Natural killer cell (primary cell): ENCODE measurements around the gene TMEM198. TPM values are rescaled to one million over a fixed set of nuclear protein-coding genes. Genes with fewer than 3 reads are reported as not detected.

Source experiments
- ATAC-seq, 3 donors: fragments of 150-1000 bp in 2 of 3; fragments of 200-7000 bp in 1 of 3; cut with Tn5 transposase; 1 replicate in 1 of 3; 2 replicates in 2 of 3; pipeline ENCODE4 v1.10.0; 2021; ENCODE audit warnings: mild to moderate bottlenecking in 2 of 3, moderate library complexity in 2 of 3
- DNase-seq, 2 donors: peaks; one replicate each; pipeline versions ENCODE4 v3.0.0 to v3.0.0-alpha.2; 2013 to 2021; ENCODE audit warnings: mixed read lengths in 1 of 2
- H3K27ac ChIP-seq: one replicate; pipeline ENCODE4 v1.5.1; 2013; ENCODE audit warnings: mild to moderate bottlenecking, low read length
- H3K27me3 ChIP-seq: one replicate; pipeline ENCODE4 v1.6.1; 2013; ENCODE audit warnings: low read length; ENCODE audit not compliant: control insufficient read depth, insufficient read depth
- H3K36me3 ChIP-seq: one replicate; pipeline ENCODE4 v1.6.1; 2013; ENCODE audit warnings: low read length; ENCODE audit not compliant: control insufficient read depth, insufficient read depth
- H3K4me1 ChIP-seq: one replicate; pipeline ENCODE4 v1.6.1; 2013; ENCODE audit warnings: low read length; ENCODE audit not compliant: control insufficient read depth, insufficient read depth
- H3K4me3 ChIP-seq: one replicate; pipeline ENCODE4 v1.5.1; 2013; ENCODE audit warnings: low read length
- H3K9me3 ChIP-seq: one replicate; pipeline ENCODE4 v1.6.1; 2013; ENCODE audit warnings: low read length; ENCODE audit not compliant: control insufficient read depth, insufficient read depth
- H3K27ac Mint-ChIP-seq, 2 donors: one replicate each; pipeline ENCODE4 v1.8.0; 2022; ENCODE audit warnings: mild to moderate bottlenecking in 2 of 2, mixed read lengths in 2 of 2, moderate library complexity in 1 of 2
- H3K27me3 Mint-ChIP-seq, 2 donors: one replicate each; pipeline ENCODE4 v1.8.0; 2022; ENCODE audit warnings: low read depth in 2 of 2, mixed read lengths in 2 of 2
- H3K36me3 Mint-ChIP-seq: one replicate; pipeline ENCODE4 v1.8.0; 2022; ENCODE audit warnings: mixed read lengths
- H3K4me1 Mint-ChIP-seq, 2 donors: one replicate each; pipeline ENCODE4 v1.8.0; 2022; ENCODE audit warnings: mixed read lengths in 2 of 2
- H3K4me3 Mint-ChIP-seq: one replicate; pipeline ENCODE4 v1.8.0; 2022; ENCODE audit warnings: mild to moderate bottlenecking, moderate library complexity, mixed read lengths
- H3K9me3 Mint-ChIP-seq, 2 donors: one replicate each; pipeline ENCODE4 v1.8.0; 2022; ENCODE audit warnings: mixed read lengths in 2 of 2
- WGBS: methylation state at CpG from one replicate; pipeline ENCODE4 v1.1.7; 2013; ENCODE audit warnings: missing lambda C conversion rate; ENCODE audit not compliant: insufficient coverage; 5-methylcytosine and 5-hydroxymethylcytosine counted together
- intact Hi-C: fragments of 100-400 bp; cut with micrococcal nuclease; formaldehyde crosslinking; loops from one replicate; pipeline ENCODE4 v1.14.2; 2022
- total RNA-seq, 4 donors: library from RNA; stranded (reverse); fragments of 120-200 nt in 1 of 4; gene quantifications; one replicate each; pipeline versions ENCODE4 v1.2.3 to v1.2.4, GENCODE V29; 2013 to 2022
- TF ChIP-seq, protein P1 (sequence below): fragments of 200-600 bp; IDR thresholded peaks from one replicate; pipeline ENCODE4 v1.8.0; 2022; ENCODE audit warnings: antibody characterized with exemption

TMEM198 gene
- total RNA-seq, 3 donors from 2014 or later (not counting 1 experiment from before 2014, with no cell fraction given), result 1.7 to 2.3 (median 1.8) TPM

DNA sequence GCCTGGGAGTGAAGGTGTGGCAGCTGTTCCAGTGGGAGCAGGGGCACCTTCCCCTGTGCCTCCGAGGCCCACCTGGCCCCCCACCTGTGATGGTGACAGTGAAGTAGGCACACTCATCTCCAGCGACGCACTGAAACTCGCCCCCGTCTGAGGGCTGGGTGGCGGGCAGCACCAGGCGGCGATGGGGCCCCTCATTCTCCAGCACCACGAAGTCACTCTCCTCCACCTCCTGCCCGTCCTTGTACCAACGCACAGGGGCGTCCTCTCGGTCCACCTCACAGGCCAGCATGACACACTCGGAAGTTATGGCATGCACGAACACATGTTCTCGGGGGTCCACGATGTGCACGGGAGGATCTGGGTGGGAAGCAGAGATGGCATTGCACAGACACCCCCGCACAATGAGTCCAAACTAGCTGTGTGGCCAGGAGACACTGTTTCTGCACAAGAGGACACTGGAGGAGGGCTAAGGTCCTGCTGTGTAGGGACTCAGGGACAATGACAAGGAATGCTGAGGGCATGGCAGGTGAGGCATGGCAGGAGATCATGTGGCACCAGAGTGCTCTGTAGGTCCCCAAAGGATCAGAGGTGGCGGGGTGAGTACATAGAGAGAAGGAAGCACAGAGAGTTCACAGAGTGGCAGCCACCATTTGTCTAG lies 19.6 kb downstream of the TMEM198 start:
- Mint-ChIP-seq H3K36me3 (no peaks in the 10 kb centered on the region), H3K27ac (no peak overlapping the region), H3K4me1 (no peaks in the 10 kb centered on the region), H3K9me3 (no peaks in the 10 kb centered on the region), H3K4me3 (no peak overlapping the region), H3K27me3 (peaks cover 20 to 24% of the 10 kb centered on the region in 2 donors)
- TF ChIP-seq, protein P1, sequence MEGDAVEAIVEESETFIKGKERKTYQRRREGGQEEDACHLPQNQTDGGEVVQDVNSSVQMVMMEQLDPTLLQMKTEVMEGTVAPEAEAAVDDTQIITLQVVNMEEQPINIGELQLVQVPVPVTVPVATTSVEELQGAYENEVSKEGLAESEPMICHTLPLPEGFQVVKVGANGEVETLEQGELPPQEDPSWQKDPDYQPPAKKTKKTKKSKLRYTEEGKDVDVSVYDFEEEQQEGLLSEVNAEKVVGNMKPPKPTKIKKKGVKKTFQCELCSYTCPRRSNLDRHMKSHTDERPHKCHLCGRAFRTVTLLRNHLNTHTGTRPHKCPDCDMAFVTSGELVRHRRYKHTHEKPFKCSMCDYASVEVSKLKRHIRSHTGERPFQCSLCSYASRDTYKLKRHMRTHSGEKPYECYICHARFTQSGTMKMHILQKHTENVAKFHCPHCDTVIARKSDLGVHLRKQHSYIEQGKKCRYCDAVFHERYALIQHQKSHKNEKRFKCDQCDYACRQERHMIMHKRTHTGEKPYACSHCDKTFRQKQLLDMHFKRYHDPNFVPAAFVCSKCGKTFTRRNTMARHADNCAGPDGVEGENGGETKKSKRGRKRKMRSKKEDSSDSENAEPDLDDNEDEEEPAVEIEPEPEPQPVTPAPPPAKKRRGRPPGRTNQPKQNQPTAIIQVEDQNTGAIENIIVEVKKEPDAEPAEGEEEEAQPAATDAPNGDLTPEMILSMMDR, result no peak
- Histone ChIP-seq H3K4me3 (no peak overlapping the region), H3K27me3 (no peaks in the 10 kb centered on the region), H3K27ac (no peak overlapping the region), H3K36me3 (no peaks in the 10 kb centered on the region), H3K9me3 (no peaks in the 10 kb centered on the region), H3K4me1 (no peaks in the 10 kb centered on the region)
- ATAC-seq, result no peak
- WGBS, result 87% methylated on average over 20 of the region's 20 CpGs
- intact Hi-C loops, result no loop called here
- DNase-seq, result no peak

DNA sequence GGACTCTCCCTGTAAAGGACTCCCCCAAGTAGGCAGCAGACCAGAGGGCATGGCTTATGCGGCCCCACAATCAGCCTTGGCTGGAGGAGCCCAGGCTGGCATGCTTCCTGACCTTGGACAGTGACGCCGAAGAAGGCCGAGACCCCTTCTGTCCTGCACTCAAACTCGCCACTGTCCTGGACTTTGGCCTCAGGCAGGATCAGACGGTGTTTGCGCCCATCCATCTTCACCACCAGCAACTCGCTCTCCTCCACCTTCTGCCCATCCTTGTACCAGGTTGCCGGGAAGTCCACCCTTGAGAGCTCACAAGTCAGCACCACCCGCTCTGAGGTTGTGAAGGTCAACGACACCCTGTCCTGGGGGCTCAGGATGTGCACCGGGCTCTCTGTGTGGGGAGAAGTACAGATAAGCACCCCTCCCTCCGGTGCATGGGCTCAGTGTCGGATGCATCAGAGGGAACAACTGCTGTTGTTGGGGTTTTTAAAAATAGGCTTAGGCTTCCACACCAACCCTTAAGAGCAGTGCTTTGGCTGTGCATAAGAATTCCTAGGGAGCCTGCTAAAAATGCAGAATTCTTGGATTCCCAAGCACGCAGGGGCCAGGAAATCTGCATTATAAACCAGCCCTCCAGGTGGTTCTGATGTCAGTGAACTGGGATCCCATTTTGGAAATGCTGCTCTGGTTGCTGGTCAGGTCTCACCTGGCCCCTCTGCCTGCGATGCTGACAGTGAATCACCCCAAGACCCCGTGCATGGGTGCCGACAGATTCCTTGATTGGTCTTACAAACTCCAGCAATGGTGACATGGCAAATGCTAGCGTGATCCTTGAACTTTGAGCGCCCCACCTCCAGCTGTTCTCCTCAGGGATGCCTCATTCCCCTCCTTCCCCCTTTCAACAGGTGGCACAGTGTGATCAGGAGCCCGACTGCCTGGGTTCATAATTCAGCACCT lies 21.6 kb downstream of the TMEM198 start:
- Histone ChIP-seq H3K27ac (no peak overlapping the region), H3K36me3 (no peaks in the 10 kb centered on the region), H3K4me3 (no peak overlapping the region), H3K27me3 (peaks cover 8% of the 10 kb centered on the region), H3K9me3 (no peaks in the 10 kb centered on the region), H3K4me1 (no peaks in the 10 kb centered on the region)
- no peak for DNase-seq
- ATAC-seq, result no peak
- H3K27me3 Mint-ChIP-seq, result peaks cover 24 to 32% of the 10 kb centered on the region in 2 donors
- WGBS, result 91% methylated on average over 21 of the region's 21 CpGs
- H3K36me3 Mint-ChIP-seq, result no peaks in the 10 kb centered on the region
- intact Hi-C loops, result no loop called here
- H3K27ac Mint-ChIP-seq, result no peak overlapping the region
- no peaks in the 10 kb centered on the region for H3K4me1 Mint-ChIP-seq
- TF ChIP-seq, protein P1, result no peak
- no peaks in the 10 kb centered on the region for H3K9me3 Mint-ChIP-seq
- H3K4me3 Mint-ChIP-seq, result no peak overlapping the region

DNA sequence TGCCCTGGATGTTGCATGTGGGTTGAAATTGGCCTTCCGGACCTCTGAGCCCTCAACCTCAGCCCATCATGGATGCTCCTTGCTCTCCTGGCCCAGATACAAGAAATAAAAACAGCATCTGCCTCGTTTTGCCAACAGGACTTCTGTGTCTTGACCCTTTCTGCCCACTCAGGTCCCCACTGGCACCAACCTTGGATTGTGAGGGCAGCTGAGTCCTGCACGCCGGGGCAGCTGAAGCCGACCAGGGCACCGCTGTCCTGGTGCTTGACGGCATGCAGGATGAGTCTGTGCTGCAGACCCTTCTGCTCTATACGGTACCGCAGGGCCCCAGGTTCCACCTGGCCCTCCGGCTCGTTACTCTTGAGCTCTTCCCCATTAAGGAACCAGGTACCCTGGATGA lies 22.8 kb downstream of the TMEM198 start:
- Mint-ChIP-seq H3K36me3 (no peaks in the 10 kb centered on the region), H3K27me3 (peaks cover 25 to 34% of the 10 kb centered on the region in 2 donors), H3K4me1 (no peaks in the 10 kb centered on the region), H3K9me3 (no peaks in the 10 kb centered on the region), H3K27ac (no peak overlapping the region), H3K4me3 (no peak overlapping the region)
- H3K4me1 ChIP-seq, result peaks cover 6% of the 10 kb centered on the region
- 85% methylated on average over 11 of the region's 11 CpGs for WGBS
- intact Hi-C loops, result no loop called here
- no peaks in the 10 kb centered on the region for H3K36me3 ChIP-seq
- no peak overlapping the region for H3K27ac ChIP-seq
- H3K27me3 ChIP-seq, result peaks cover 9% of the 10 kb centered on the region
- DNase-seq, result no peak
- no peak for ATAC-seq
- TF ChIP-seq, protein P1, result no peak
- no peak overlapping the region for H3K4me3 ChIP-seq
- no peaks in the 10 kb centered on the region for H3K9me3 ChIP-seq
